GM23248 (cell line): ENCODE measurements around the gene CCDC47. TPM values are rescaled to one million over a fixed set of nuclear protein-coding genes. Genes with fewer than 3 reads are reported as not detected.

Experiments used
- DNase-seq: peaks from one replicate; pipeline ENCODE4 v3.0.0-alpha.2; 2015
- H2AFZ ChIP-seq: fragments of 200-600 bp; sonication (generic); 2 replicates; pipeline ENCODE4 v1.6.1; 2016; ENCODE audit warnings: antibody characterized with exemption
- H3F3A ChIP-seq: fragments of 200-600 bp; sonication (generic); 2 replicates; pipeline ENCODE4 v1.6.1; 2016; ENCODE audit warnings: mild to moderate bottlenecking, antibody characterized with exemption, mixed run types; ENCODE audit not compliant: insufficient read depth
- H3K27ac ChIP-seq: fragments of 200-600 bp; sonication (generic); 2 replicates; pipeline ENCODE4 v1.5.1; 2016; ENCODE audit warnings: mild to moderate bottlenecking
- H3K27me3 ChIP-seq: fragments of 200-600 bp; sonication (generic); replicated peaks from 2 replicates; pipeline ENCODE4 v1.6.1; 2016; ENCODE audit warnings: mild to moderate bottlenecking; ENCODE audit not compliant: insufficient read depth
- H3K36me3 ChIP-seq: fragments of 200-600 bp; sonication (generic); 2 replicates; pipeline ENCODE4 v1.6.1; 2016; ENCODE audit warnings: low read depth, mild to moderate bottlenecking
- H3K4me1 ChIP-seq: fragments of 200-600 bp; sonication (generic); 2 replicates; pipeline ENCODE4 v1.6.1; 2016; ENCODE audit warnings: mild to moderate bottlenecking; ENCODE audit not compliant: insufficient read depth
- H3K4me2 ChIP-seq: fragments of 200-600 bp; sonication (generic); one replicate; pipeline ENCODE4 v1.6.1; 2016; ENCODE audit warnings: mild to moderate bottlenecking; ENCODE audit not compliant: unreplicated experiment
- H3K4me3 ChIP-seq: fragments of 200-600 bp; sonication (generic); 2 replicates; pipeline ENCODE4 v1.5.1; 2016; ENCODE audit warnings: mild to moderate bottlenecking
- H3K79me2 ChIP-seq: fragments of 200-600 bp; sonication (generic); 2 replicates; pipeline ENCODE4 v1.6.1; 2016; ENCODE audit warnings: mild to moderate bottlenecking; ENCODE audit not compliant: insufficient read depth
- H3K9ac ChIP-seq: fragments of 200-600 bp; sonication (generic); 2 replicates; pipeline ENCODE4 v1.6.1; 2016; ENCODE audit warnings: mild to moderate bottlenecking
- H3K9me2 ChIP-seq: fragments of 200-600 bp; sonication (generic); 2 replicates; pipeline ENCODE4 v1.6.1; 2016; ENCODE audit warnings: mixed run types, mild to moderate bottlenecking, moderate library complexity; ENCODE audit not compliant: insufficient read depth
- H3K9me3 ChIP-seq: fragments of 200-600 bp; sonication (generic); one replicate; pipeline ENCODE4 v1.6.1; 2017; ENCODE audit warnings: low read depth
- H4K20me1 ChIP-seq: fragments of 200-600 bp; sonication (generic); 2 replicates; pipeline ENCODE4 v1.6.0; 2016; ENCODE audit not compliant: insufficient read depth
- EZH2 ChIP-seq: fragments of 200-600 bp; sonication (generic); IDR thresholded peaks from 2 replicates; pipeline ENCODE4 v1.6.1; 2018; ENCODE audit warnings: antibody characterized with exemption, mild to moderate bottlenecking; ENCODE audit not compliant: insufficient read depth, poor library complexity, severe bottlenecking
- EZH2phosphoT487 ChIP-seq: fragments of 200-600 bp; sonication (generic); IDR thresholded peaks from 2 replicates; pipeline ENCODE4 v1.6.1; 2018; ENCODE audit warnings: antibody characterized with exemption, moderate library complexity, mild to moderate bottlenecking, low read depth; ENCODE audit not compliant: insufficient read depth
- WGBS, 2 experiments: methylation state at CpG; one replicate each; pipeline ENCODE4 v1.1.6; 2015 to 2017; ENCODE audit warnings: low lambda C conversion rate in 2 of 2, low coverage in 1 of 2; ENCODE audit errors: missing lambda C conversion rate in 2 of 2; 5-methylcytosine and 5-hydroxymethylcytosine counted together
- in situ Hi-C: fragments of 300-500 bp; cut with MboI; formaldehyde crosslinking; loops from 2 replicates; pipeline ENCODE4 v1.15.0; 2020
- polyA plus RNA-seq: library from polyadenylated mRNA; unstranded; fragments of >200 nt; fragmentation: Nextera tagmentation; extraction: Ambion mirVana; gene quantifications from 2 replicates; pipeline ENCODE4 v1.2.1, GENCODE V29; 2016
- total RNA-seq: library from RNA; depleted of rRNA; stranded (reverse); fragments of >200 nt; shearing (Covaris generic); gene quantifications from 2 replicates; pipeline ENCODE4 v1.2.3, GENCODE V29; 2014

CCDC47 gene
- total and polyA plus RNA-seq, 2 experiments from 2014 or later: 60.5 to 72.2 TPM

DNA sequence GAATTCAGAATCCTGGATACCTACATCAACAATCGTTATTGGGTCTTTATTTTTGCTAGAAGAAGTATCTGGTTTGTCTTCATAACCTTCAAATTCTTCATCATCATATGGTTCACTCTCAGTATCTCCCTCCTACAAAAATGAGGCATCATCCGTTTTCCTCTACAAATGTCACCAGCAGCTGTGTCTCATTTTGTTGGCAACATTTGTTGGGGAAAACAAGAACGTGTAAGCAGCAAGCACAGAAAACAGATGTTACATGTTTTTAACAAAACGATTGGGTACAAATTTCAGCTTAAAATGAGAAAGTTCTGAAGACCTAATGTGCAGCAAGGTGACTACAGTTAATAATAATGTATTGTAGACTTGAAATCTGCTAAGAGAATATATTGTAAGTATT lies 8.7 kb downstream of the CCDC47 start:
- no peak for TF ChIP-seq EZH2phosphoT487
- no peak for TF ChIP-seq EZH2
- Histone ChIP-seq H3K9me3 (no peaks in the 10 kb centered on the region), H3K36me3 (peaks cover 41% of the 10 kb centered on the region), H3K9me2 (no peaks in the 10 kb centered on the region), H3K4me2 (no peak overlapping the region), H3K27me3 (no peaks in the 10 kb centered on the region), H3K4me1 (no peaks in the 10 kb centered on the region), H4K20me1 (peaks cover 3% of the 10 kb centered on the region; the same call in 1 of the 2 replicates), H2AFZ (no peak overlapping the region), H3K79me2 (peaks cover 91% of the 10 kb centered on the region), H3K27ac (no peak overlapping the region), H3K4me3 (no peak overlapping the region), H3F3A (no peaks in the 10 kb centered on the region), H3K9ac (no peak overlapping the region)
- DNase-seq: peak; percentile 15
- WGBS, 2 experiments: 21 to 23% methylated on average over 4 of the region's 4 CpGs
- in situ Hi-C loops: no loop called here

DNA sequence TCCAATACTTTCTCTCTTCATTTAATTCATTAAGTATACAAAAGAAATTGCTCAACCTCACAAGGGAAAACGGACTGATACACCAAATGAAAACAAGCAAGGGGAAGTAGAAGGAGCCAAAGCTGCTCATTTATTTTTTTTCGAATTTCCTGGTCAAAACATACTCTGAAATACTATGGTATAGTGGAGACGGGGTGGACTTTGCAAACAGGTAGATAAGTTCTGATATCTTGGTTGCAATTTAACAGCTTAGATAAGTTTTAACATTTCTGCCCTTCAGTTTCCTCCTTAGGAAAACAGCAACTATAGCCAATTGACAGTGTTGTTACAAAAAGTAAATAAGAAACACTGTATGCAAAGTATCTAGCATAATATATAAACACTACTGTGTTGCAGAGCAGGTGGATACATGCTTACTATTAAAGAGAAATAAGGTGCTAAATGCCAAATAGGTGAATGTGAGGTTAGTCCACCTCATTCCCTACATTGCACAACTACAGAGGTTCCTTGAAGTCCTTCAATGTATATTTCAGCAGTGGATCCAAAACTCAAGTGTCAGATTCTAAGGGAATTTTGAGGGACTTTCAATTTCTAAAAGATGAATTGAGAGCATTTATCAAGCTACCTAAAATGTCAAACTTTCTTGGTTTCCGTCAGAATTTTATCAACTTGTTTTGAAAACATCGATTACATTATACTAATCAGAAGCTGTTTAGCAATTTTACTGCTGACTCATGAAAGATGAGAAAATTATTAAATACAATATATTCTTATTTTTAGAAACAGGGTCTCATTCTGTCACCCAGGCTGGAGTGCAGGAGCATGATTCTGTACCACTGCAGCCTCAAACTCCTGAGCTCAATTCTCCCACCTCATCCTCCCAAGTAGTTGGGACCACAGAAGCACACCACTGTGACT lies 11.0 kb downstream of the CCDC47 start:
- Histone ChIP-seq H3K4me3 (no peak overlapping the region), H3K9me2 (no peaks in the 10 kb centered on the region), H3F3A (no peaks in the 10 kb centered on the region), H3K79me2 (peaks cover 78% of the 10 kb centered on the region), H3K9ac (no peak overlapping the region), H3K4me1 (no peaks in the 10 kb centered on the region), H3K9me3 (no peaks in the 10 kb centered on the region), H2AFZ (no peak overlapping the region), H3K27me3 (no peaks in the 10 kb centered on the region), H3K27ac (no peak overlapping the region), H3K4me2 (no peak overlapping the region), H4K20me1 (no peaks in the 10 kb centered on the region), H3K36me3 (peaks cover 50% of the 10 kb centered on the region)
- no peak for TF ChIP-seq EZH2
- no peak for TF ChIP-seq EZH2phosphoT487
- 94 to 96% methylated on average over 5 of the region's 5 CpGs for WGBS, 2 experiments
- in situ Hi-C loops: no loop called here
- no peak for DNase-seq

DNA sequence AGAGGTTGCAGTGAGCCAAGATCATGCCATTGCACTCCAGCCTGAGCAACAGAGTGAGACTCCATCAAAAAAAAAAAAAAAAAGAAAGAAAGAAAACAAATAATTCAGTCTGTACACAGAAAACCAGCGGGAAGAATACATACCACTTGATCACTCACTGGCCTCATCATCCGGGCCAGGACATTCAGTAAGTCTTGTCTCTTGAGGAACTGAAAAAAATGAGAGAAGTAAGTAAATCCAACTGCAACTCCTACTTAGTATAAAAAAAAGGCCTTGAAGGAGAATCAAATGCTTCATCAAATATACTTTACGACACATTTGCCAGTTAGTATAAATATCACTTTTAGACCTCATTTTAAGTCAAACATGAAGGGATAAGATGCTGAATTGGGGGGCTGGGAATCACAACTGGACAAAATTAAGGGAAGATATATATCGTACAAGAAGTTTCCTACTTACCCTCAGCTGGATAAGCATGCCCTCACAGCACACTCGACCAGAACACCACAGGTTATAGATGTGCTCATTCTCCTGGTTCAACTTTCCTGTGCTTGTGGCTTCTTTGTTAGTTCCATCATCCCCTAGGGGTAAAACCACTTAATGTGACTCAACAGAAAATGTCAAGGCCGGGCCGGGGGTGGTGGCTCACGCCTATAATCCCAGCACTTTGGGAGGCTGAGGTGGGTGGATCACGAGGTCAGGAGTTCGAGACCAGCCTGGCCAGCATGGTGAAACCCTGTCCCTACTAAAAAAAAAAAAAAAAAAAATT lies 12.4 kb downstream of the CCDC47 start:
- peaks cover 58% of the 10 kb centered on the region for H3K36me3 ChIP-seq

DNA sequence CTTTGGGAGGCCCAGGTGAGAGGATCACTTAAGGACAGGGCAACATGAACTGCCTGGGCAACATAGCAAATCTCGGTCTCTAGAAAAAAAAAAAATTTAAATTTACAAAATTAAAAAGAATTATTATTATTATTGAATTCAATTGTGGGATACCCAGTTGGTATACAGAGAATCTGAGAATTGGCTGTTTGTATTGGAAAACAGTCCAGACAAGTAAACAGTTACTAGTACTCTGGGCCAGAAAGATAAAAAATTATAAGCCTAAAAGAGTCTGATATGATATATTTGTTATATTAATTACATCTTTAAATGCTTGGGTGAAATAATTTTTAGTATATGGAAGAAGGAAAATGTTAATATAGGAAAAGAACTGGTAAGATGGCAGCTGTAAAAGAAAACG lies 15.0 kb downstream of the CCDC47 start:
- Histone ChIP-seq H3K36me3 (peaks cover 71% of the 10 kb centered on the region), H3K27ac (no peak overlapping the region), H2AFZ (no peak overlapping the region), H3K9ac (no peak overlapping the region), H4K20me1 (no peaks in the 10 kb centered on the region), H3K4me1 (no peaks in the 10 kb centered on the region), H3K79me2 (peaks cover 59% of the 10 kb centered on the region), H3K9me2 (no peaks in the 10 kb centered on the region), H3F3A (no peaks in the 10 kb centered on the region), H3K27me3 (no peaks in the 10 kb centered on the region), H3K4me3 (no peak overlapping the region), H3K9me3 (no peaks in the 10 kb centered on the region), H3K4me2 (no peak overlapping the region)
- no peak for DNase-seq
- in situ Hi-C loops: no loop called here
- 81 to 82% methylated on average over 2 of the region's 2 CpGs for WGBS, 2 experiments
- no peak for TF ChIP-seq EZH2phosphoT487
- no peak for TF ChIP-seq EZH2

More for the DNA sequence above, 12.4 kb downstream of the CCDC47 start:
- Histone ChIP-seq H4K20me1 (no peaks in the 10 kb centered on the region), H3K27ac (no peak overlapping the region), H3K9me3 (no peaks in the 10 kb centered on the region), H3K79me2 (peaks cover 74% of the 10 kb centered on the region), H3K4me3 (no peak overlapping the region), H3K27me3 (no peaks in the 10 kb centered on the region), H3K9ac (no peak overlapping the region), H3K4me1 (no peaks in the 10 kb centered on the region), H3K9me2 (no peaks in the 10 kb centered on the region), H2AFZ (no peak overlapping the region), H3K4me2 (no peak overlapping the region), H3F3A (no peaks in the 10 kb centered on the region)
- no peak for TF ChIP-seq EZH2
- TF ChIP-seq EZH2phosphoT487: no peak
- peak; percentile 10 for DNase-seq
- in situ Hi-C loops: no loop called here
- 87 to 88% methylated on average over 10 of the region's 10 CpGs for WGBS, 2 experiments
